Endothelial cell of umbilical vein (primary cell): ENCODE results near the gene SPAG16.

Experiments used
- CTCF ChIP-seq, 2 donors: IDR thresholded peaks; 1 replicate in 1 of 2; 2 replicates in 1 of 2; pipeline ENCODE4 v1.5.1; 2011; ENCODE audit warnings: low read length in 2 of 2, mild to moderate bottlenecking in 2 of 2, moderate library complexity in 2 of 2, control low read depth in 1 of 2, inconsistent platforms in 1 of 2, low read depth in 1 of 2; ENCODE audit not compliant: insufficient read depth in 1 of 2; ENCODE audit errors: extremely low read depth in 1 of 2
- JUN ChIP-seq: IDR thresholded peaks from 2 replicates; pipeline ENCODE4 v1.6.1; 2011; ENCODE audit warnings: borderline replicate concordance, low read depth; ENCODE audit not compliant: insufficient read length, insufficient read depth
- MYC ChIP-seq: IDR thresholded peaks from one replicate; pipeline ENCODE4 v1.6.1; 2011; ENCODE audit warnings: mild to moderate bottlenecking, low read depth, low read length
- POLR2A ChIP-seq: IDR thresholded peaks from 2 replicates; pipeline ENCODE4 v1.6.1; 2012; ENCODE audit warnings: low read depth, mild to moderate bottlenecking, control low read depth, low read length

GRCh38 chr2:214088536-214088935 lies 804.3 kb downstream of the SPAG16 start:
- TF ChIP-seq JUN (no peak), CTCF (IDR thresholded peaks at IDR 0.05; ENCODE audit: extremely low read depth in 1 of 2, insufficient read depth in 1 of 2, low read depth in 1 of 2, low read length in 2 of 2) (no peak), MYC (no peak), POLR2A (no peak)
